ENCODE measurements around the gene AFDN.
"Not testable (repeated sequence)": the region's sequence is repeated elsewhere in the genome, so short reads cannot be mapped to it uniquely, and the experiment has no call there.

Gene AFDN

GRCh38 chr6:167957626-167958025, 130.9 kb downstream of the AFDN start:
- no peak for DNase-seq

GRCh38 chr6:167960579-167960978, 133.9 kb downstream of the AFDN start:
- no peak for DNase-seq

- DNase-seq = no peak
Observed at GRCh38 chr6:167962711-167963110, 136.0 kb downstream of the AFDN start.

- DNase-seq = no peak
Observed at GRCh38 chr6:167963589-167964057, 136.9 kb downstream of the AFDN start.

GRCh38 chr6:167965592-167966539, 139.2 kb downstream of the AFDN start:
- no peak for DNase-seq

- DNase-seq = no peak
Observed at GRCh38 chr6:167966540-167966905, 139.8 kb downstream of the AFDN start.

GRCh38 chr6:167968091-167968490, 141.4 kb downstream of the AFDN start:
- no peak for DNase-seq

- no peak for DNase-seq
Observed at GRCh38 chr6:167970230-167970629, 143.5 kb downstream of the AFDN start.

- DNase-seq = no peak
Observed at GRCh38 chr6:167972193-167972592, 145.5 kb downstream of the AFDN start.

GRCh38 chr6:167973148-167973885, 146.6 kb downstream of the AFDN start:
- no peak for DNase-seq

- DNase-seq = no peak
Observed at GRCh38 chr6:167974640-167975344, 148.1 kb downstream of the AFDN start.

GRCh38 chr6:167975458-167975857, 148.7 kb downstream of the AFDN start:
- DNase-seq = no peak

GRCh38 chr6:167976116-167976657, 149.5 kb downstream of the AFDN start:
- DNase-seq = not testable (repeated sequence)

GRCh38 chr6:167976708-167977107, 150.0 kb downstream of the AFDN start:
- no peak for DNase-seq

GRCh38 chr6:167977717-167978467, 151.2 kb downstream of the AFDN start:
- no peak for DNase-seq

- DNase-seq = no peak
Observed at GRCh38 chr6:167978607-167979006, 151.9 kb downstream of the AFDN start.

GRCh38 chr6:167979436-167980139, 152.9 kb downstream of the AFDN start:
- DNase-seq = no peak

- no peak for DNase-seq
Observed at GRCh38 chr6:167980911-167981580, 154.3 kb downstream of the AFDN start.

GRCh38 chr6:167981916-167982462, 155.3 kb downstream of the AFDN start:
- no peak for DNase-seq

- DNase-seq = no peak
Observed at GRCh38 chr6:167984144-167984719, 157.5 kb downstream of the AFDN start.
